PFSK-1 (cell line): ENCODE results near the gene DIP2A.

Experiments used
- FOXP2 ChIP-seq: optimal IDR thresholded peaks from 2 replicates; pipeline ENCODE3; 2011; ENCODE audit warnings: borderline replicate concordance, control low read depth, inconsistent platforms; ENCODE audit not compliant: insufficient read depth; ENCODE audit errors: extremely low read length, extremely low read depth
- POLR2AphosphoS5 ChIP-seq: IDR thresholded peaks from 2 replicates; pipeline ENCODE4 v1.6.1; 2012; ENCODE audit warnings: low read depth, mild to moderate bottlenecking, control low read depth, low read length, moderate library complexity
- REST ChIP-seq, 2 experiments: IDR thresholded peaks; 2 replicates each; pipeline versions ENCODE4 v1.6.1 to v1.8.0; 2011 to 2012; ENCODE audit warnings: low read depth in 2 of 2, low read length in 2 of 2, control low read depth in 1 of 2, inconsistent platforms in 1 of 2, mild to moderate bottlenecking in 1 of 2, moderate library complexity in 1 of 2; ENCODE audit not compliant: insufficient read depth in 1 of 2
- SIN3A ChIP-seq: IDR thresholded peaks from 2 replicates; pipeline ENCODE4 v1.6.1; 2012; ENCODE audit warnings: mild to moderate bottlenecking, low read length, moderate library complexity, borderline replicate concordance; ENCODE audit not compliant: insufficient read depth
- TAF1 ChIP-seq: IDR thresholded peaks from 2 replicates; pipeline ENCODE4 v1.6.1; 2012; ENCODE audit warnings: low read length, control low read depth, borderline replicate concordance; ENCODE audit not compliant: insufficient read depth

DIP2A gene

GRCh38 chr21:46570631-46571030 is 111.9 kb downstream of the DIP2A start:
- TF ChIP-seq TAF1 (no peak), REST (IDR thresholded peaks at IDR 0.05; ENCODE audit: insufficient read depth in 1 of 2, low read depth in 2 of 2, low read length in 2 of 2) (no peak), SIN3A (no peak), FOXP2 (no peak), POLR2AphosphoS5 (no peak)

GRCh38 chr21:46572850-46573249 is 114.2 kb downstream of the DIP2A start:
- TF ChIP-seq SIN3A (no peak), TAF1 (no peak), FOXP2 (no peak), POLR2AphosphoS5 (no peak), REST (IDR thresholded peaks at IDR 0.05; ENCODE audit: insufficient read depth in 1 of 2, low read depth in 2 of 2, low read length in 2 of 2) (no peak)

DNA sequence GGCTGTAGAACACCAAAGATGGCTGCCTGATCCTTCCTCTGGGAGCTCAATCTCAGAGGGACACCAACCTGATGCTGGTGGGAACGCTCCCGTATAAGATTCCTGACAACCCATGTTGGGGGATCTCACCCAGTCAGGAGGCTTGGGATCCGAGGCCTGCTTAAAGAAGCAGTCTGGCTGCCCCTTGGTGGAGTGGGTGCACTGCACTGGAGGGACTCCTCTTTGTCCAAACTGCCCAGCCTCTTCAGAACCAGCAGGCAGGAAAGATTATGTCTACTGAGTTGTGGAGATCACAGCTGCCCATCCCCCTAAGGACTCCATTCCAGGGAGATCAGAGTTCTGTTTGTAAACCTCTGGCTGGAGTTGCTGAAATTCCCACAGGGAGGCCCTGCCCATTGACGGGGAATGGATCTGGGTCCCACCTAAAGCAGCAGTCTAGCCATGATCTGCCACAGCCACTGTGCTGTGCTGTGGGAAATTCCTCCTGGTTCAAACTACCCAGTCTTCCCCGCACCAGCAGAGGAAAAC is 123.2 kb downstream of the DIP2A start:
- TF ChIP-seq FOXP2 (no peak), TAF1 (no peak), SIN3A (no peak), REST (IDR thresholded peaks at IDR 0.05; ENCODE audit: insufficient read depth in 1 of 2, low read depth in 2 of 2, low read length in 2 of 2) (no peak), POLR2AphosphoS5 (no peak)

GRCh38 chr21:46585191-46585953 is 126.7 kb downstream of the DIP2A start:
- TF ChIP-seq SIN3A (no peak), FOXP2 (no peak), POLR2AphosphoS5 (no peak), REST (IDR thresholded peaks at IDR 0.05; ENCODE audit: insufficient read depth in 1 of 2, low read depth in 2 of 2, low read length in 2 of 2) (no peak), TAF1 (no peak)
